NCI-H2107 (cell line): Measurements from ENCODE around the gene TSNAXIP1.

Experiments used
- DNase-seq: peaks from one replicate; lab custom pipeline; 2025; lab: John Stamatoyannopoulos, UW

Gene TSNAXIP1

DNA sequence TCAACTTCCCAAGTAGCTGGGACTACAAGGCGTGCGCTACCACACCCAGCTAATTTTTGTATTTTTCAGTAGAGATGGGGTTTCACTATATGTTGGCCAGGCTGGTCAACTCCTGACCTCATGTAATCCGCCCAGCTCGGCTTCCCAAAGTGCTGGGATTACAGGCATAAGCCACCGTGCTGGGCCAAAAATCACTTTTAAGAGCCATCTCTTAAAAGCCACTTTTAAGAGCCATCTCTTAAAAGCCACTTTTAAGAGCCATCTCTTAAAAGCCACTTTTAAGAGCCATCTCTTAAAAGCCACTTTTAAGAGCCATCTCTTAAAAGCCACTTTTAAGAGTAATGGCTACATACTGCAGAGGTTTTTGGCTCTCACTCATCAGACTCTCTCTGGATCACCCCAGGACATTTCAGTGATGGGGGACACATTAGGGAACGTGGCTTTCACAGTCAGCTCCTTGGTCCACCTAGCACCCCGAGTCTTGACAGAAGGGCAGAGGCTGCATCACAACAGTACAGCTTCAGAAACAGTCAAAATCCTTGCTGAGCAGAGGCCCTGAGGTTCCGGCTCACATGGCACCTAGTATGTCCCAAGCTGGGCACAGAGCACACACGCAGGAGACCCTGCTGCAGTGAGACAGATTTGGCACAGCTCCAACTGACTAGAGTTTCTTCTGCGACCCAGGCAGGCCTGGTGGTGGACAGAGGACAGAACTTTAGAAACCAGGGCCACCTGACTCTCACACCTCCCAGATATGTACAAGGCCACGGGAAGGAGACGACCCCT lies 23.9 kb upstream of the TSNAXIP1 start:
- peak; percentile 19 for DNase-seq

DNA sequence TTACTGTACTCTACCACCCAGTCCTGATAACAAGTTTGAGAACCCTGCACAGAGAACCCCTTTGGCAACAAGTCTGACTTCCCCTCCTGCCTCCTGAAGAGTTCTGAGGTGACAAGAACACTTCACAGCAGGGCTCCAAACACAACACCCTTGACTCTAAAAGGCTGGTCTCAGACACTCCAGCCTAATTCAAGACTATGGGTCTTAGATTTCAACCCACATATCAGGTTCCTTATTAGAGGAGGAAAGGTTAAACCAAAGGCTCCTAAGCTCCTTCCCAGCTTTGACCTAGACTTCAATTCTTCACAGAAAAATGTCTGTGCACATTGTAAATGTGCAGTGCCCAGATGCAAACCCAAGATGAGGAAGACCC lies 23.4 kb upstream of the TSNAXIP1 start:
- DNase-seq, result peak; percentile 14

DNA sequence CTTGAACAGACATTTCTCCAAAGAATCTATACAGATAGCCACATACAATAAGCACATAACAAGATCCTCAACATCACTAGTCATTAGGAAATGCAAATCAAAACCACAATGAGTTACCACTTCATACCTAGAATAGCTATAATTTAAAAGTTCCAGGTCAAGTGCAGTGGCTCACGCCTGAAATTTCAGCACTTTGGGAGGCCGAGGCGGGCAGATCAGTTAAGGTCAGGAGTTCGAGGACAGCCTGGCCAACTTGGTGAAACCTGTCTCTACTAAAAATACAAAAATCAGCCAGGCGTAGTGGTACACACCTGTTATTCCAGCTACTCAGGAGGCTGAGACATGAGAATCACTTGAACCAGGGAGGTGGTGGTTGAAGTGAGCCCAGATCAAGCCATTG lies 20.2 kb upstream of the TSNAXIP1 start:
- no peak for DNase-seq

DNA sequence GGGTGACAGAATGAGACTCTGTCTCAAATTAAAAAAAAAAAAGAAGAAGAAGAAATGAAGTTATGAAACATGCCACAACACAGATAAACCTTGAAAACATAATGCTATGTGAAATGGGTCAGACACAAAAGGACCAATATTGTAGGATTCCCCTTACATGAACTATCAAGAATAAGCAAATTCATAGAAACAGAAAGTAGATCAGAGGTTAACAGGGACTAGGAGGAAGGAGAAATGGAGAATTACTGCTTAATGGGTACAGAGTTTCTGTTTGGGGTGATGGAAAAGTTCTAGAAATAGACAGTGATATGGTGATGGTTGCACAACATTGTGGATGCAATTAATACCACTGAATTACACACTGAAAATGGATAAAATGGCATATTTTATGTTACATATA lies 16.6 kb upstream of the TSNAXIP1 start:
- no peak for DNase-seq

DNA sequence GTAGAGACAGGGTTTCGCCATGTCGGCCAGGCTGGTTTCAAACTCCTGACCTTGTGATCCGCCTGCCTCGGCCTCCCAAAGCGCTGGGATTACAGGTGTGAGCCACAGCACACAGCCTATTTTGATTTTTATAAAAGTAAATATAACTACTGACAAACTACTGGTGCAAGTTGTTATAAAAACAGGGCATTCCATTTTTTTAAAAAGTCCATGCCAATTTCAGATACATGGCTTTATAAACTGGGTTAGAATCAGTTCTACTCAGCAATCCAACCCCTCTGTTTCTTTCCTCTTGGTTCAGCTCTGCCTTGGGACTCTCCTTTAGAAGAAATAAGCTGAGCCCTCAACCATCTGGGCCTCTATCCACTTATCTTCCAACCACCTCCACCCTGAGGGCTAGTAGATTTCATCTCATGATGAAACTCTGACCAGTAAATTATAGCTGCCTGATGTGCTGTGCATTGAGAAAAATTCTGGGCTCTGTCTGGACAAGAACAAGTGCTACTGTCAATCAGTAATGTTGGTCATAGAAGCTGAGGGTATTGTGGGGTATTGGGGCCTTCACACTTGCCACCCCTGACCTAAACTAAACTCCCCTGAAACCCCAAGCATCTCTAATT lies 10.5 kb upstream of the TSNAXIP1 start:
- DNase-seq, result no peak

DNA sequence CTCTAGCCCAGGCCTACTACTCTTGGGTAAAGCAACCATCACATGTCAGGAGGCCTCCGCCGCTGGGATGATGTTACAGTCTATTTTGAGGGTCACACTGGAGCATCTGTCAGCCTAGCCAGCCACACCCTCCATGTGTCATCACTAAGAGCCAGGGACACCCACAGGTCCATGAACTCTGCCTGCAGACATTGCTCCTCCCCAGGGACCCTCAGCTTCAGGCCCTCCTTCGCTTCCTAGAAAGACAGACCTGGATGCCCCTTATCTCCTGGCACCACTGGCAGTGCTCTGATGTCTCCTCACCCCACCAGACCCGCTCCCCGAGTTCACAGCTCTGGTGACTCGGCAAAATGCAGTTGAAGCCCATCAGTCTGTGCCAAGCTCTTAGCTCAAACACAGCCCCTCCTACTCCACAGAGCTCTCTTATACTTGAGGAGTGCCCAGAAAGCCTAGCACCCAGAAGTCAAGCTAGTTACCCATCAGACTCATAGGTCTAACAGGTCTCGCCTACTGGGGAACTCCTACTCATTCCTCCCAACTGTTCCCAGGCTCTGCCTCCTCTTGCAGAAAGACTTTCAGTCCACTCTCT lies 6.3 kb upstream of the TSNAXIP1 start:
- no peak for DNase-seq

DNA sequence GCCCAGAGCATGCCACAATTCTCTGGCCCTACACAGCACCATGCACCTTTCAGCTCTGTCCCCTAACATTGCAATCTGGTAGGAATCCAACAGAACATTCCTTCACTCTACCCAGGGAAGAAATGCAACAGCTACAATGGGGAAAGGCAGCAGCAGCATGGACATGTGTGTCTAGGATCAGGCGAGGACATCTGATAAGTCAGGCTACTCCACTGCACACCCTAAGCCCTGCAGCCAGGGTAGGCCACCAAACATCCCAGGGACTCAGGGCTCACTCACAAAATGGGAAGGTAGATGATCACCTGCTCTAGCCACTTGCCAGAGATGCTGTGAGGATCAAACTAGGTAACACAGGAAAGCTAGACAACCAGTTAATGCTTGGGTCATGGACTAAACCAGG lies 5.4 kb upstream of the TSNAXIP1 start:
- DNase-seq, result no peak

DNA sequence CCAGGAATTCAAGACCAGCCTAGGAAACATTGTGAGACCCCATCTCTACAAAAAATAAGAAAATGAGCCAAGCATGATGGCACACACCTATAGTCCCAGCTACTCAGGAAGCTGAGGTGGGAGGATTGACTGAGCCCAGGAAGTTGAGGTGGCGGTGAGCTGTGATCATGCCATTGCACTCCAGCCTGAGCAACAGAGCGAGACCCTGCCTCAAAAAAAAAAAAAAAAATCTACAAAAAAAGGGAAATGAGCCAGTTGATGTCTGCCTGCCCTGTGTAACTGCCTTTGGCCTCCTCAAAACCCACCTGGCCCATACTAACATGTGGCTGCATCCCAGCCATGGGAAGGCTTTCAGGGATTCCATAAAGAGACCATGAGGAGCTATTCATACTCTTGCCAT lies 4.8 kb upstream of the TSNAXIP1 start:
- DNase-seq, result no peak

DNA sequence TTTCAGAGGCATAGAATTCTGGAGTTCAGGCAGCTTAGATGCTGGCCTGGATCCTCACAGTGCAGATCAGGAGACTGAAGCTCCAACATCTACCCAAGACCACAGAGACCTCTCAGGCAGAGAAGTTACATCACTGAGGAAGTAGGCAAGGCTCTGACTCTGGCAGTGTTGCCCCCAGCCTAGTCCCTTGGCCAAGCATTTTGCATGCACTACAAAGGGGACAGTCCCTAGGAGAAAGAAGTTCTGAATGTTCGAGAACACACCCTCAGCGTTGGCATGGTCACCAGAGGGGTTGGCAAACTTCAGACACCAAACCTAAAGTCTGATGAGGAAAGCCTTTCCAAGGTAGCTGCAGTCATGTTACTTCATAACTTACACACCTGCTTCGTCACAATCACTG lies 2.8 kb upstream of the TSNAXIP1 start:
- DNase-seq, result no peak

DNA sequence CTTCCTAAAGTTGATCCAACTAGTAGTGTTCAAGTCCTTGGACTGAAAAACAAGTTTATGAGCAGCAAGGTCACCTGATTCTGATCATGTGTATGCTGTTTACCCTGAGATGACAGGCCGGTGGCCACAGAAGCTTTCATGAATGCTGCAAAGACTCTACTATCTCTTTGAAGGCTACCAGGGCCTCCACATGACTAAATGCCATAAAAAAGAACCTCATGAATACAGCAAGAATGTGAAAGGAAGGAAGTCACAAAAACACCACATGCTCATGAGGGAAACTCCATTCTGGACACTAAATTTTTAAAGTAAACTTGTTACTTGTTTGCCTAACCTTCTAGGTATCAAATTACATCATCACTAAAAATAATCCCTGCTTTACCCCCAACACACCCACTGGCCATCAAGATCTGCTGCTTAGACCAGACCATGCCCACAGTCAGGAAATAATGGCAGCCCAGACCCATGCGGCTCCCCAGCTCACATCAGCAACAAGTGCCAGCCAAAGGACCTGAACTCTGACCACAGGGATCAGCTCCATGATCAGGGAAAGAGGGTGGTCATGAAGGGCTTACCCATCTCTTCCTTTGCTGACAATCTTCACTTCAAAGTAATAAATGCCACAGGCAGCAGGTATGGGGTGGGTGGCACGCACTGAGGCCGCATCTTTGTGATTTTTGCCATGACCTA lies 1.7 kb upstream of the TSNAXIP1 start:
- no peak for DNase-seq

DNA sequence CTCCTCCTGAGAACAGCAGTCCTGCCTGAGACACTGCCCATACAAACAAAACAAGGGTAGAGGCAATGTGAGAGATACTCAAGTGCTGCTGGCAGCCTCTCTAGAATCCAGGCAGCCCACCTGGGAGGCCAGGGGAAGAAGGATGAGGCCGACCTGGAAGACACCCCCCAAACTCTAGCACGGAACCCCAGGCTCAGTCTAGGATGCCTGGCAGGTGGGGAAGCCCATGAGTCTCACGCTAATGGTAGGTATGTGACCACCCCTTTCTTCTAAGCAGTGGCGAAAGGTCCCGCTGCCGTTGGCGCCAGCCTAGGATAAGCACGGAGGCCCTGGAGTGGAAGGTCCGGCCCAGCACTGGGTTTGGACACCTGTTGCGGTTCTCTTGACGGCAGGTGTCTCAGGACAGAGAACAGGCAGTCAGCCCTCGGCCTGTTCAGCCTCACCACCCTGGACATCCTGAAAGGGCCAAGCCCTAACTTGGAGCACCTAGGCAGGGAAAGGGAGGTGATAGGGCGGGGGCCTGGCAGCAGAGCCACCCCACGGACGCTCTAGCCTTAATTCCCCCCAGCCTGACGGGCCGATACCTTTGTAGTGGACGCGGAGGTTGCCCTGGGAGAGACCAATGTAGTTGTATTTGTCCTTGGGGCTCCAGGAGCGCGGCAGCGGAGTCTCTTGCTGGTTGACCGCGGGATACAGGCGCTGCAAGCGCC lies 816 bp upstream of the TSNAXIP1 start:
- DNase-seq, result no peak

DNA sequence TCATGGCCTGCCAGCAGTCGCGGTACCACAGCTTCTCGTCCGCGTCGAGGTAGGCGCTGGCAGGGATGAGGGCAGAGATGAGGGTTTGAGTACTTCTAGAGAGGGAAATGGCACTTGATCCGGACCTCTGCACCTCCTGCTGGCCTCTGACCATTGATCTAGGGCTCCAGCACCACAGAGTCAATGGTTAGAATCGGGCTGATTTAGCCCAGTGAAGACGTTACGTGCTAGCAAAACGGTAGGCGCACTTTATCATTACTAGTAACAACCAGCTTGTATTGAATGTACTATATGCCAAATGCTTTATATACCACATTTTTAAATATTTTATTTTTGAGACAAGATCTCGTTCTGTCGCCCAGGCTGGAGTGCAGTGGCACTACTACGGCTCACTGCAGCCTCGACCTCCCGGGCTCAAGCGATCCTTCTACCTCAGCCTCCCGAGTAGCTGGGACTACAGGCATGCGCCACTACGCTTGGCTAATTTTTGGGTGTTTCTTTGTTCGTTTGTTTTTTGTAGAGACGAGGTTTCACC lies 526 bp downstream of the TSNAXIP1 start:
- no peak for DNase-seq

DNA sequence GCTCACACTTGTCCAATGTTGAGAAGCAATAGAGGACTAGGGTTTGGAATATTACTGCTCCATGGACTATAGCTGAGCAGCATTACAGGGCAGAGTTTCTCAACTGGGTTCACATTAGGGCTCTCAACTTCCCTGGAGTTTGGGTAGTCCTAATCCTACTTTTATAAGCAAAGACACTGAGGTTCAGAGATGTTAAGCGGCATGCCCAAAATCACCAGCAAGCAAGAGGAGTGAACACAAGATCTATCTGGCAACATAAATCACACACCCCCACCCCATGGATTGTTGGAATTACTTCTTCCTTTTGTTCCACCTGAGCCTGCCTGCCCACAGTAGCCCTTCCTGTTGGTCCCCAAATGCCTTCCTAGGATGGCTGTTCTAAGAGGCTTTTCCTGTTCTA lies 5.2 kb downstream of the TSNAXIP1 start:
- no peak for DNase-seq

DNA sequence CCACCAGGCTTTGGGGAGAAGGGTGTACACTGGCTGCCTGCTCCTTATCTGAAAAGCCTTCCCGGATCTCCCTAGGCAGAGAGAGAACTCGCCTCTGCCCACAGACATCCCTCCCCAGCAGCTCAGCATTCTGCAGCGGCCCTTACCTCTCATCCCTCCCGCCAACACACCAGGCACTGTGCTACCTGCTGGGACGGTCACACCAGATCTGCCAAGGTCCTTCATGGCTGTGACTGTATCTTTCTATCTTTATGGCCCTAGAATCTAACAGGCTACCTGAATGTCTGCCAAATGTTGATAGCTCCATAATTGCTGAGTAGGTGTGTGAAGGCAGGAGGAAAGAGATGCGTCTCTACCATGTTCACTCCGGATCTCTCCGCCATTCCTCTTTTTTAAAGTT lies 7.9 kb downstream of the TSNAXIP1 start:
- DNase-seq, result no peak

DNA sequence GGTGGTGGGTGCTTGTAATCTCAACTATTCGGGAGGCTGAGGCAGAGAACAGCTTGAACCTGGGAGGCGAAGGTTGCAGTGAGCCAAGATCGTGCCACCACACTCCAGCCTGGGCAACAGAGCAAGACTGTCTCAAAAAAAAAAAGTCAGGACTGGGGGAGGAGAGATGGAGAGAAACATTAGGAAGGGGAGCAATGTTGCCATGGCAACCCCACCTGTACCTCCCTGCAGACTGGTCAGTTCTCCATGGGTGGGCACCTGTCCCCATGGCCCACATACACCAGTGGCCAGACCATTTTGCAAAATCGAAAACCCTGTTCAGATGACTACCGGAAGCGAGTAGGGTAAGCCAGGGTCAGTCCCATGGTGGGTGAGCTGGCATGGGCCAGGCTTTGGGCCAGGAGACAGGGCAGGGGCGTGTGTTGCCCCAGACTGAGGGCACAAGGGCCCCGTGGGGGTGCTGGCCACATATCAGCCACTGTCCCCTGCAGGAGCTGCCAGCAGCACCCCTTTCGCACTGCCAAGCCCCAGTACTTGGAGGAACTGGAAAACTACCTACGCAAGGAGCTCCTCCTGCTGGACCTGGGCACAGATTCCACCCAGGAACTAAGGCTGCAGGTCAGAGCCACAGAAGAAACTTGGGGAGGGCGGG lies 14.0 kb downstream of the TSNAXIP1 start:
- DNase-seq, result no peak

DNA sequence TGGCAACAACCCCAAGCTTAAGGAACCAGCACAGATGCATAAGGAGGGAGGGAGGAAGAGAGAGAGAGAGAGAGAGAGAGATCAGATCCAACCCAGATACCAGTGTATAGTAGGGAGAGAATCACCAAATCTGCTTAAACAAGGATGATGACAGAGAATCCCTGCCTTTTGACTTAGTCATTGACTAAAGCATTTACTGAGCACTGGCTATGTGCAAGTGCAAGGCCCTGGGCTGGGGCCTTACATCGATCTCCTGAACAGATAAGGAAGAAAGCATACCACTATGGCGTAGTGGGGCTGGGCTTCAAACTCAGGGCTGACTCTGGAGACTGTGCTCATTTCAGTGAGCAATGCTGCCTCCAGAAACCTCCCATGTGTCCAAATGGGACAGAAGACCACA lies 15.8 kb downstream of the TSNAXIP1 start:
- DNase-seq, result no peak

DNA sequence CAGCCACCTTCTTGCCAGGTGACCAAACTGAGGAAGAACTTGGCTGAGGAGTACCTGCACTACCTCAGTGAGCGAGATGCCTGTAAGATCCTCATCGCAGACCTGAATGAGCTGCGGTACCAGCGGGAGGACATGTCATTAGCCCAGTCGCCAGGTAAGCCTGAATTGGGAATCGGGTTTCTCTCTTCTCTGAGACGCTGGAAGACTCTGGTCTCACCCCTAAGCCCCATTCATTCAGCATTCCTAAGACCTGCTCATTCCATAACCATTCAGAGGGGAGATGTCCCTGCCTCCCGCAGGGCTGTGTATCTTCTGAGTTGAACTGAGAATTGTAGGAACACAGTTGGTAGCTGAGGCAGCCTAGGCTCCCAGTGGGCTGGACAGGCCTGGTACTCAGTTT lies 18.4 kb downstream of the TSNAXIP1 start:
- DNase-seq, result no peak

DNA sequence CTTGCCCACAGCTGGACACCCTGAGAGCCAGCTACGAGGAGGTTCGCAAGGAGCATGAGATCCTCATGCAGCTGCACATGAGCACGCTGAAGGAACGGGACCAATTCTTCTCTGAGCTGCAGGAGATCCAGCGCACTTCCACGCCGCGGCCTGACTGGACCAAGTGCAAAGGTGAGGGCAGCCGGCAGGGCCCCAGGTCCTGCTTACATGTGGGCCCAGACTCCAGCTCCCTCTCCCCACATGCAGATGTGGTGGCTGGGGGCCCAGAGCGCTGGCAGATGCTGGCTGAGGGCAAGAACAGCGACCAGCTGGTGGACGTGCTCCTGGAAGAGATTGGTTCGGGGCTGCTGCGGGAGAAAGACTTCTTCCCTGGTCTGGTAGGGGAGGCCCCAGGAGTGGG lies 19.2 kb downstream of the TSNAXIP1 start:
- no peak for DNase-seq

DNA sequence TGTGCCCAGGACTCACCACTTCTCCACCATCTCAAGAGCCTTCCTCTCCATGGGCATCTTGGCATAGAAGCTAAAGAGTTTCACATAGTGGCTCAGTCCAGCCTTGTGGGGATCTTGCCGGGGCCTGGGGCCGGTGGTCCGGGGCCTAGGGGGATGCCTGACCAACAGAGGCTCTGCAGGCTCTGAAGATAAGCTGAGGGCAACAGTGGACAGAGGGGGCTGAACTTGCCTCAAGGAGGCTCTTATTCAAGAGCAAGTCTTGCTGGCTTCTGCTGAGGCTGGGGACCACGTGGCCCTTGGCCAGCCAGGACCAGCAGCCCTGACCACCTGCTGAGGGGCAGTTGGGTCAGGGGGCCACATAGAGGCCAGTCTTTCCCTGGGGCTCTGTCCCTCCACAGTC lies 22.0 kb downstream of the TSNAXIP1 start:
- DNase-seq, result no peak

DNA sequence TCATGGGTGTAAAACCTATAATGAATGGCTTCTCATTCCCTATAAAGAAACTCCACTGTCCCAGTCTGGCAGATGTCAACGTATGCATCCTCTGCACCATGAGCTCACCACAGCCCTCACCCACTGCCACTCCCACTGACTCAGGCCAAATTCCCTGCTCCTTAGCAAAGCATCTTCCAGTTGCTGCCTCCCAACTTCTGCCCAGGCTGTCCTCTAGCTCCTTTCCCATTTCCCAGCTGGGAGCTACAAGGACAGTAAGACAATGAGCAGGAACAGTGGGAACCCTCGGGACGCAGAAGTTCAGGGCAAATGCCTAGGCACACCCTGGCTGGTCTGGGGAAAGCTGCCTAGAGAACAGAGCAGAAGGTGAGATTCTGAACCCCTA lies 26.3 kb downstream of the TSNAXIP1 start:
- no peak for DNase-seq

DNA sequence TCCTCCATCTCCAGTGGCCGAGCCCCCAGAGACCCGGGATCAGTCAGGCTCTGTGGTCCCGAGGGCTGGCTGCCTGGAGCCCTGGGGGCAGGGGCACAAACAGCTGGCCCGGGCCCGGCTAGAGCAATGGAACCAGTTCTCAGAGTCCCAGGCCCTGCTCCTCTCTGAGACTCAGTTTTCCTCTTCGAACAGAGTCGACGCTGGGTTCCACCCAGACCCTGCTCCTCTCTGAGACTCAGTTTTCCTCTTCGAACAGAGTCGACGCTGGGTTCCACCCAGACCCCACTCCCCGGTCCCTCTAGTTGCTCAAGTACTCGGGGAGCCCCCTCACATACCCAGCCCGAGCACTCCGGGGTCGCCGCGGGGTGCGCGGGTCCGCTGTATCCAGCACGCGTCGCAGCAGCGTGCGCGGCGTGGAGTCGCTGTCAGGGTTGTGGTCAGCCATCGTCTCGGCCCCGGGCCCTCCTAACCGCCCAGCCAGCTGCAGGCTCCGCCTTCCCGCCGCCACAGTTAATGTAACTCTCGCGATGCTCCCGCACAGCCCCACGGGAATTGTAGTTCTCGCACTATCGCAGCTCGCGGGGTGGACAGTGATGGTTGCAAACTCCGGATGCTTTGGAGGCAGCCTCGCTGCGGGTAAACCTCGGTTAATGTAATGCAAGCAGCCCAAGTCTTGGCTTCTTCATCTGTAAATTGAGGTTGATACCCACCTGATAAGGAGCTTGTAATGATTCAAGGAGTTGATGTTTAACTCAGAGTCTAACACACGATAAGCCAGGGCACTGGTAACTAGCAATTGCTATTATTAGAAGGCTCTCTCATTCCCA lies 26.9 kb downstream of the TSNAXIP1 start:
- DNase-seq, result peak; percentile 77
